H1 (cell line): ENCODE measurements around the gene DNMT3B. TPM values are rescaled to one million over a fixed set of nuclear protein-coding genes. Genes with fewer than 3 reads are reported as not detected.

Experiments
- CTCF ChIA-PET: fragments of 300-600 bp; sonication (Branson Sonifier 250); formaldehyde crosslinking; loops from one replicate; lab custom pipeline; 2021; ENCODE audit not compliant: partially characterized antibody; lab: Charles Lee
- POLR2A ChIA-PET: fragments of 300-600 bp; sonication (Branson Sonifier 250); formaldehyde crosslinking; loops from one replicate; lab custom pipeline; 2021; ENCODE audit warnings: inconsistent platforms; ENCODE audit not compliant: partially characterized antibody; lab: Charles Lee
- DNase-seq, 2 experiments: peaks; one replicate each; pipeline versions ENCODE4 v3.0.0 to v3.0.0-alpha.2; 2010 to 2022; ENCODE audit warnings: low spot score in 2 of 2, low read depth in 1 of 2, mixed read lengths in 1 of 2
- FAIRE-seq: peaks from 2 replicates; lab custom pipeline; 2011; peaks lifted over from hg19 to GRCh38; lab: Jason Lieb, UNC
- H2AFZ ChIP-seq: 2 replicates; pipeline ENCODE4 v1.8.1; 2012; ENCODE audit warnings: low read length, inconsistent platforms
- H2AK5ac ChIP-seq: 2 replicates; pipeline ENCODE4 v1.6.1; 2013; ENCODE audit warnings: low read depth, low read length
- H2BK120ac ChIP-seq: replicated peaks from 2 replicates; pipeline ENCODE3; 2013; ENCODE audit warnings: low read depth, low read length, inconsistent platforms
- H2BK12ac ChIP-seq: 2 replicates; pipeline ENCODE4 v1.6.1; 2013; ENCODE audit warnings: low read depth, low read length
- H2BK15ac ChIP-seq: 2 replicates; pipeline ENCODE4 v1.6.1; 2013; ENCODE audit warnings: low read length
- H2BK20ac ChIP-seq: 2 replicates; pipeline ENCODE4 v1.6.1; 2013; ENCODE audit warnings: low read length
- H2BK5ac ChIP-seq: 2 replicates; pipeline ENCODE4 v1.6.1; 2013; ENCODE audit warnings: low read depth, low read length
- H3K14ac ChIP-seq: 2 replicates; pipeline ENCODE4 v1.6.1; 2013; ENCODE audit warnings: inconsistent platforms; ENCODE audit not compliant: insufficient read length
- H3K18ac ChIP-seq: 2 replicates; pipeline ENCODE4 v1.6.1; 2013; ENCODE audit warnings: low read length; ENCODE audit errors: extremely low read depth
- H3K23ac ChIP-seq: 2 replicates; pipeline ENCODE4 v1.6.1; 2013; ENCODE audit warnings: inconsistent platforms; ENCODE audit not compliant: insufficient read length
- H3K23me2 ChIP-seq: 2 replicates; pipeline ENCODE4 v1.6.1; 2013; ENCODE audit warnings: low read depth, low read length
- H3K27ac ChIP-seq: 2 replicates; pipeline ENCODE4 v1.6.1; 2011; ENCODE audit warnings: low read depth, low read length, inconsistent platforms
- H3K27me3 ChIP-seq, 4 experiments: replicated peaks in 1 of 4; 1 replicate in 1 of 4; 2 replicates in 3 of 4; pipeline versions ENCODE4 v1.6.1 to v1.8.1; 2011 to 2013; ENCODE audit warnings: low read length in 3 of 4, mild to moderate bottlenecking in 3 of 4, inconsistent platforms in 2 of 4, mixed read lengths in 2 of 4, moderate library complexity in 1 of 4; ENCODE audit not compliant: control insufficient read depth in 3 of 4, insufficient read depth in 3 of 4; ENCODE audit errors: extremely low read depth in 1 of 4
- H3K36me3 ChIP-seq, 4 experiments: 2 replicates each; pipeline versions ENCODE4 v1.6.1 to v1.8.1; 2011 to 2013; ENCODE audit warnings: mild to moderate bottlenecking in 4 of 4, low read length in 3 of 4, moderate library complexity in 2 of 4, control low read depth in 1 of 4, inconsistent platforms in 1 of 4; ENCODE audit not compliant: insufficient read depth in 4 of 4, control insufficient read depth in 2 of 4
- H3K4ac ChIP-seq: replicated peaks from 2 replicates; pipeline ENCODE3; 2013; ENCODE audit warnings: low read length, low read depth, mixed read lengths, inconsistent platforms; ENCODE audit not compliant: insufficient read length
- H3K4me1 ChIP-seq, 4 experiments: replicated peaks in 1 of 4; 1 replicate in 1 of 4; 2 replicates in 3 of 4; pipeline versions ENCODE4 v1.6.1 to v1.8.1; 2011 to 2013; ENCODE audit warnings: low read length in 3 of 4, inconsistent platforms in 2 of 4, mixed read lengths in 1 of 4; ENCODE audit not compliant: insufficient read depth in 4 of 4, control insufficient read depth in 3 of 4
- H3K4me2 ChIP-seq, 2 experiments: 2 replicates each; pipeline versions ENCODE4 v1.6.1 to v1.8.1; 2011 to 2013; ENCODE audit warnings: low read depth in 2 of 2, low read length in 2 of 2, control low read depth in 1 of 2, inconsistent platforms in 1 of 2, mild to moderate bottlenecking in 1 of 2; ENCODE audit not compliant: insufficient read depth in 1 of 2
- H3K4me3 ChIP-seq, 4 experiments: fragments of 200-600, 300-600 bp in 1 of 4; sonication (generic), shearing (Covaris generic), sonication (Bioruptor Twin) in 1 of 4; 2 replicates each; pipeline versions ENCODE4 v1.5.1 to v1.8.1; 2011 to 2016; ENCODE audit warnings: low read length in 4 of 4, low read depth in 3 of 4, control low read depth in 2 of 4, inconsistent platforms in 2 of 4, mild to moderate bottlenecking in 2 of 4, mixed read lengths in 1 of 4, moderate library complexity in 1 of 4; ENCODE audit not compliant: insufficient read depth in 2 of 4; ENCODE audit errors: extremely low read depth in 1 of 4
- H3K56ac ChIP-seq: replicated peaks from 2 replicates; pipeline ENCODE3; 2013; ENCODE audit warnings: low read depth, mild to moderate bottlenecking, mixed read lengths, low read length, inconsistent platforms; ENCODE audit not compliant: insufficient read length
- H3K79me1 ChIP-seq: 2 replicates; pipeline ENCODE4 v1.6.1; 2013; ENCODE audit warnings: low read depth, low read length, control low read depth
- H3K79me2 ChIP-seq, 2 experiments: 2 replicates each; pipeline versions ENCODE4 v1.6.1 to v1.8.1; 2012 to 2013; ENCODE audit warnings: low read length in 2 of 2, mild to moderate bottlenecking in 2 of 2, inconsistent platforms in 1 of 2; ENCODE audit not compliant: insufficient read depth in 2 of 2, control insufficient read depth in 1 of 2
- H3K9ac ChIP-seq, 4 experiments: replicated peaks in 1 of 4; 1 replicate in 1 of 4; 2 replicates in 3 of 4; pipeline versions ENCODE4 v1.6.1 to v1.8.1; 2011 to 2013; ENCODE audit warnings: low read depth in 3 of 4, low read length in 3 of 4, control low read depth in 2 of 4, mild to moderate bottlenecking in 2 of 4, moderate library complexity in 2 of 4, inconsistent platforms in 1 of 4; ENCODE audit errors: extremely low read depth in 1 of 4
- H3K9me3 ChIP-seq, 2 experiments: 2 replicates each; pipeline versions ENCODE4 v1.6.1 to v1.8.1; 2012 to 2013; ENCODE audit warnings: mild to moderate bottlenecking in 2 of 2, moderate library complexity in 2 of 2, control low read depth in 1 of 2, inconsistent platforms in 1 of 2, low read depth in 1 of 2, low read length in 1 of 2, mixed read lengths in 1 of 2; ENCODE audit not compliant: insufficient read depth in 2 of 2
- H4K20me1 ChIP-seq, 2 experiments: replicated peaks in 1 of 2; 2 replicates each; pipeline versions ENCODE3 to v1.8.1; 2011 to 2013; ENCODE audit warnings: inconsistent platforms in 2 of 2, low read length in 2 of 2, mild to moderate bottlenecking in 1 of 2; ENCODE audit not compliant: insufficient read depth in 2 of 2, control insufficient read depth in 1 of 2
- H4K5ac ChIP-seq: 2 replicates; pipeline ENCODE4 v1.6.1; 2013; ENCODE audit warnings: low read length, low read depth, mixed read lengths, inconsistent platforms; ENCODE audit not compliant: insufficient read length
- H4K8ac ChIP-seq: 2 replicates; pipeline ENCODE4 v1.8.0; 2013; ENCODE audit warnings: mild to moderate bottlenecking, moderate library complexity, low read length, inconsistent platforms; ENCODE audit not compliant: insufficient read depth; ENCODE audit errors: extremely low read depth
- H4K91ac ChIP-seq: replicated peaks from 2 replicates; pipeline ENCODE3; 2013; ENCODE audit warnings: low read length, mixed read lengths, inconsistent platforms; ENCODE audit not compliant: insufficient read length
- CBX5 ChIP-seq: fragments of 300-800, 300-1000 bp; sonication (generic); IDR thresholded peaks from 2 replicates; pipeline ENCODE4 v1.7.1; 2016; ENCODE audit warnings: antibody characterized with exemption, low read length, low read depth
- EP300 ChIP-seq, 2 experiments: IDR thresholded peaks; 1 replicate in 1 of 2; 2 replicates in 1 of 2; pipeline ENCODE4 v1.6.1; 2011 to 2012; ENCODE audit warnings: low read depth in 2 of 2, low read length in 2 of 2, mild to moderate bottlenecking in 2 of 2, borderline replicate concordance in 1 of 2, inconsistent platforms in 1 of 2, moderate library complexity in 1 of 2
- WGBS, 2 experiments: shearing (Covaris generic) in 1 of 2; methylation state at CpG; one replicate each; pipeline versions ENCODE4 v1.1.6 to v1.1.7; 2013 to 2015; ENCODE audit warnings: low lambda C conversion rate in 2 of 2, mixed read lengths in 2 of 2, inconsistent platforms in 1 of 2, low coverage in 1 of 2, missing lambda C conversion rate in 1 of 2; ENCODE audit not compliant: insufficient replicate concordance in 2 of 2, insufficient coverage in 1 of 2, insufficient read length in 1 of 2; ENCODE audit errors: extremely low coverage in 1 of 2, missing lambda C conversion rate in 1 of 2; 5-methylcytosine and 5-hydroxymethylcytosine counted together
- polyA plus RNA-seq, 7 experiments: library from polyadenylated mRNA; depleted of rRNA in 3 of 7; stranded (reverse) in 5 of 7; unstranded in 2 of 7; fragments of >200 nt in 5 of 7; fragments of 200-250 nt in 2 of 7; gene quantifications; 1 replicate in 5 of 7; 2 replicates in 1 of 7; 4 replicates in 1 of 7; pipeline versions ENCODE4 v1.2.1 to v1.2.3, GENCODE V29; 2011 to 2013; ENCODE audit warnings: missing spikeins in 2 of 7, mixed read lengths in 2 of 7
- total RNA-seq: library from RNA; stranded (reverse); fragmentation: NEBNext Ultra II Directional; extraction: Animal tissue kit (Norgen Biotek cat#: 25700); gene quantifications from 2 replicates; pipeline ENCODE4 v1.2.1, GENCODE V29; 2021
- TF ChIP-seq, protein P1 (sequence below): IDR thresholded peaks from 2 replicates; pipeline ENCODE4 v1.6.1; 2011; ENCODE audit warnings: low read depth, mild to moderate bottlenecking, low read length; ENCODE audit not compliant: insufficient read depth
- TF ChIP-seq, protein P2 (sequence below): IDR thresholded peaks from 2 replicates; pipeline ENCODE4 v1.6.1; 2012; ENCODE audit warnings: inconsistent platforms

DNMT3B gene
- total and polyA plus RNA-seq, 2 of the 8 experiments (the other 6 are each of a cell fraction or from before 2014, with no cell fraction given), result 433 to 1,016 TPM

DNA sequence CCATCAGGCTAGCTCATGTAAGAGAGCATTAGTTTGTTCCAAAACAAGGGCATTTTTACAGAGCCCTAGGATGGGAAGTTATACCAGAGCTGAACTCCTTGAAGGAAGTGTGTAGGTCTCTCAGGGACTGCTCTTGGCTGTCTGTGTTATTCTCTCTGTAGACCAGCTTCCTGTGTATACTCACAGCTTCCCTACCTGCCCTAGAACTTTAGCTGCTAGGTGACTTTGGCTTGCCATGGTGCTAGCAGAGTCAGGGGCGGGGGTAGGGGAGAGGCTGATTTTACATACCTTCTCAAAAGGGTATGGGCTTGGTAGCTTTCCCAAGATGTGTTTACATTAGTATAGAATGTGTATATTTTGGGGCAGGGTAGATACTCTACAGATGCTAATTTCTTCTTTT lies 75.0 kb downstream of the DNMT3B start:
- Histone ChIP-seq H3K9me3 (no peaks in the 10 kb centered on the region), H3K4ac (no peak overlapping the region), H3K79me2 (peaks cover 0 to 25% of the 10 kb centered on the region in 2 experiments; a peak in 2 of 4 replicates), H2AK5ac (no peak overlapping the region), H3K4me1 (no peaks in the 10 kb centered on the region), H3K4me2 (no peak overlapping the region), H3K79me1 (peaks cover 7% of the 10 kb centered on the region), H2BK120ac (no peak overlapping the region), H4K8ac (no peak overlapping the region)
- TF ChIP-seq, protein P1, sequence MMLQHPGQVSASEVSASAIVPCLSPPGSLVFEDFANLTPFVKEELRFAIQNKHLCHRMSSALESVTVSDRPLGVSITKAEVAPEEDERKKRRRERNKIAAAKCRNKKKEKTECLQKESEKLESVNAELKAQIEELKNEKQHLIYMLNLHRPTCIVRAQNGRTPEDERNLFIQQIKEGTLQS, result no peak
- TF ChIP-seq CBX5, result no peak
- no peak for TF ChIP-seq EP300 (IDR thresholded peaks at IDR 0.05; ENCODE audit: borderline replicate concordance in 1 of 2, low read depth in 2 of 2, low read length in 2 of 2)
- TF ChIP-seq, protein P2, sequence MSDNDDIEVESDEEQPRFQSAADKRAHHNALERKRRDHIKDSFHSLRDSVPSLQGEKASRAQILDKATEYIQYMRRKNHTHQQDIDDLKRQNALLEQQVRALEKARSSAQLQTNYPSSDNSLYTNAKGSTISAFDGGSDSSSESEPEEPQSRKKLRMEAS, result no peak
- TF ChIP-seq, all 59 proteins: peak for 0
- Histone ChIP-seq H2BK15ac (no peak overlapping the region), H4K91ac (no peak overlapping the region), H4K20me1 (peaks cover under 1 to 5% of the 10 kb centered on the region in 2 experiments), H3K14ac (no peak overlapping the region), H3K27me3 (no peaks in the 10 kb centered on the region), H3K23ac (no peak overlapping the region), H2BK5ac (no peak overlapping the region), H3K18ac (no peak overlapping the region), H2BK12ac (no peak overlapping the region), H3K9ac (no peak overlapping the region), H3K27ac (no peak overlapping the region), H3K36me3 (peaks cover 28 to 74% (median 54%) of the 10 kb centered on the region in 4 experiments), H2BK20ac (no peak overlapping the region), H3K4me3 (no peak overlapping the region), H2AFZ (no peak overlapping the region), H3K56ac (no peak overlapping the region), H4K5ac (no peak overlapping the region), H3K23me2 (no peaks in the 10 kb centered on the region)
- 45% methylated on average over 1 of the region's 1 CpG; no CpG with 5 or more reads in 1 of the 2 experiments for WGBS, 2 experiments
- ChIA-PET CTCF (interaction anchor here (1.1 to 1.4 kb wide), 4 partner anchors 47 to 163 kb away, joined by 3 to 7 read pairs (median 4); partner anchors contain the start of gene C20orf203), POLR2A (interaction anchor here (0.7 kb wide), 1 partner anchor 35 kb away, joined by 3 read pairs; no protein-coding TSS in a partner anchor)
- no peak for FAIRE-seq
- DNase-seq, result no peak
